ENCODE measurements around the gene AOC3. TPM values are rescaled to one million over a fixed set of nuclear protein-coding genes. Genes with fewer than 3 reads are reported as not detected.
A peak's percentile ranks its signal among the peaks of the same experiment; 100 is the strongest.

AOC3 gene
- total and polyA plus RNA-seq, 2 of the 13 experiments (the other 11 are each of a cell fraction or from before 2014, with no cell fraction given): 8.7 to 51.7 TPM

- no peak for TF ChIP-seq SMARCC2 (IDR thresholded peaks at IDR 0.05)
- no peak for TF ChIP-seq ELF3 (CRISPR knock-in tag; IDR thresholded peaks at IDR 0.05)
- no peak for TF ChIP-seq ZNF766 (CRISPR knock-in tag; IDR thresholded peaks at IDR 0.05; ENCODE audit: borderline replicate concordance)
- TF ChIP-seq ZNF891 (CRISPR knock-in tag; IDR thresholded peaks at IDR 0.05): no peak
- 0 out of 2 replicates have a peak, but pooled peaks have one; percentile 59 for TF ChIP-seq ZNF737 (CRISPR knock-in tag; IDR thresholded peaks at IDR 0.05; ENCODE audit: borderline replicate concordance)
- no peak for TF ChIP-seq ZNF441 (CRISPR knock-in tag; IDR thresholded peaks at IDR 0.05; ENCODE audit: borderline replicate concordance)
- TF ChIP-seq ZMAT5 (CRISPR knock-in tag; IDR thresholded peaks at IDR 0.05; ENCODE audit: borderline replicate concordance, low read depth): no peak
- no peak for TF ChIP-seq JARID2 (CRISPR knock-in tag; IDR thresholded peaks at IDR 0.05; ENCODE audit: insufficient replicate concordance)
- no peak for TF ChIP-seq MAFG (CRISPR knock-in tag; IDR thresholded peaks at IDR 0.05)
- no peak for TF ChIP-seq MXD4 (CRISPR knock-in tag; IDR thresholded peaks at IDR 0.05)
- TF ChIP-seq ZZZ3 (CRISPR knock-in tag; IDR thresholded peaks at IDR 0.05; ENCODE audit: borderline replicate concordance): no peak
- TF ChIP-seq GATAD1 (CRISPR knock-in tag; IDR thresholded peaks at IDR 0.05): no peak
- no peak for TF ChIP-seq IRX3 (CRISPR knock-in tag; IDR thresholded peaks at IDR 0.05; ENCODE audit: borderline replicate concordance, low read depth)
- no peak for TF ChIP-seq ZNF639 (CRISPR knock-in tag; conservative IDR thresholded peaks at IDR 0.05)
- TF ChIP-seq ZXDC (CRISPR knock-in tag; IDR thresholded peaks at IDR 0.05): 0 out of 2 replicates have a peak, but pooled peaks have one; percentile 19
- TF ChIP-seq NR1H2 (CRISPR knock-in tag; IDR thresholded peaks at IDR 0.05; ENCODE audit: borderline replicate concordance, low read depth): no peak
- no peak for TF ChIP-seq ZNF451 (CRISPR knock-in tag; IDR thresholded peaks at IDR 0.05)
- TF ChIP-seq NR2F6 (IDR thresholded peaks at IDR 0.05): no peak
- no peak for TF ChIP-seq NR2F6 (CRISPR knock-in tag; IDR thresholded peaks at IDR 0.05)
- no peak for TF ChIP-seq SNAPC5 (CRISPR knock-in tag; IDR thresholded peaks at IDR 0.05; ENCODE audit: borderline replicate concordance)
- 0 out of 2 replicates have a peak, but pooled peaks have one; percentile 64 for TF ChIP-seq ZNF530 (CRISPR knock-in tag; IDR thresholded peaks at IDR 0.05; ENCODE audit: low read depth)
- TF ChIP-seq SPEN (CRISPR knock-in tag; IDR thresholded peaks at IDR 0.05; ENCODE audit: low read depth): no peak
- 0 out of 2 replicates have a peak, but pooled peaks have one; percentile 66 for TF ChIP-seq ZNF780A (CRISPR knock-in tag; IDR thresholded peaks at IDR 0.05)
- 0 out of 2 replicates have a peak, but pooled peaks have one; percentile 1 for TF ChIP-seq ZSCAN22 (CRISPR knock-in tag; IDR thresholded peaks at IDR 0.05)
- no peak for TF ChIP-seq ISX (CRISPR knock-in tag; conservative IDR thresholded peaks at IDR 0.05)
- TF ChIP-seq PAF1 (CRISPR knock-in tag; IDR thresholded peaks at IDR 0.05): no peak
- TF ChIP-seq ZNF570 (CRISPR knock-in tag; IDR thresholded peaks at IDR 0.05; ENCODE audit: borderline replicate concordance): no peak
- no peak for TF ChIP-seq XRCC5 (optimal IDR thresholded peaks at IDR 0.05; ENCODE audit: low read length)
- TF ChIP-seq ZNF101 (CRISPR knock-in tag; IDR thresholded peaks at IDR 0.05; ENCODE audit: borderline replicate concordance, low read depth): no peak
Observed at GRCh38 chr17:42833767-42834422, 17.1 kb upstream of the AOC3 start (continued).

Data from HepG2 (cell line).